Neural crest cell (in vitro differentiated cells): ENCODE measurements around the gene DBH. TPM values are rescaled to one million over a fixed set of nuclear protein-coding genes. Genes with fewer than 3 reads are reported as not detected.

Experiments used
- DNase-seq: peaks from one replicate; pipeline ENCODE4 v3.0.0; 2021; ENCODE audit warnings: low read depth, mixed read lengths, low spot score
- H3K27ac Mint-ChIP-seq: one replicate; pipeline ENCODE4 v1.8.0; 2021; ENCODE audit warnings: mild to moderate bottlenecking, mixed read lengths; ENCODE audit not compliant: unreplicated experiment
- H3K27me3 Mint-ChIP-seq: 2 replicates; pipeline ENCODE4 v1.8.0; 2021; ENCODE audit warnings: low read depth, mild to moderate bottlenecking, mixed read lengths
- H3K36me3 Mint-ChIP-seq: 2 replicates; pipeline ENCODE4 v1.8.0; 2021; ENCODE audit warnings: low read depth, mild to moderate bottlenecking, mixed read lengths
- H3K4me1 Mint-ChIP-seq: 2 replicates; pipeline ENCODE4 v1.8.0; 2021; ENCODE audit warnings: mixed read lengths
- H3K4me3 Mint-ChIP-seq: one replicate; pipeline ENCODE4 v1.8.0; 2021; ENCODE audit warnings: mild to moderate bottlenecking, mixed read lengths
- H3K9me3 Mint-ChIP-seq: 2 replicates; pipeline ENCODE4 v1.8.0; 2021; ENCODE audit warnings: mixed read lengths
- total RNA-seq: library from RNA; stranded (reverse); gene quantifications from 2 replicates; pipeline ENCODE4 v1.2.1, GENCODE V29; 2021
- TF ChIP-seq, protein P1 (sequence below): fragments of 200-600 bp; sonication (generic); conservative IDR thresholded peaks from 2 replicates; pipeline ENCODE4 v1.5.0; 2021; ENCODE audit warnings: antibody characterized with exemption, mild to moderate bottlenecking

The DBH gene
- total RNA-seq, 1 donor from 2014 or later, result 0.75 TPM

DNA sequence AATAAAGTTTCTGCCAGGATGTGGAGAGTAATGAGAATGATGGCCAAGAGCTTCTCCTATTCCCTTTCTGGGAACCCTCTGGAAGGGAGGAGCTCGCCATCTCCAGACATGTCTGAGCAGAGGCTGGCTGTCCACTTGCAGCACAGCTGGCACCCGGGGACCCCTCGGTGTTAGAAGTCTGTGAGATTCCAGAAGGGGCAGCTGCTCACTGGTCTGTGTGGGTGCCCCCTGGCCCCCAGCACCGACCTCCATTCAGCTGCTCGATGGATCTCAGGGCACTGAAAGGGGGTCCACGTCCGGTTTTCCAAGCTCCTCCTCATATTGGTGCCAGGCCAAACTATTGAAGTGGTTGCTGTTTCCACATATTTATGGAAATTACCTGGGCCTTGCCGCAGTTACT, 23.3 kb upstream of the DBH start:
- H3K4me3 Mint-ChIP-seq, result no peak overlapping the region
- no peaks in the 10 kb centered on the region for H3K4me1 Mint-ChIP-seq

DNA sequence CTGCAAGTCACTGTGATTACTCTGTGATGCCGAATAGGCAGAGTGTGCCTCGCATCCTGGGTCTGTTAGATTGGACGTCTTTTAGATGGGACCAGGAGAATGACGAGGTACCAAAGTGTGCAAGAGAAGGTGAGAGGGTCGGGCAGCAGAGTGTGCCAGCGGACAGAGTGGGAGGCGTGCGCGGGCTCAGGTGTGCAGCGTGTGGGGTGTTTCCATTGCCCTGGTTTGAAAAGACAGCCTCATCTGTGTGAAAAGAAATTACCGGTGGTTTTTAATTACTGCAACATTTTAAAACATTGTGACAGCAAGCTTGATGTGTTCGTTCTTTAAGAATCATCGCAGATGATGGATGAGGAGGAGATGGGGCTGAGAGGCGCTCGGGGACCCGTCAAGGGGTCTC, 22.7 kb upstream of the DBH start:
- Mint-ChIP-seq H3K27me3 (peaks cover 79% of the 10 kb centered on the region), H3K36me3 (no peaks in the 10 kb centered on the region)

More for the DNA sequence above, 23.3 kb upstream of the DBH start:
- H3K9me3 Mint-ChIP-seq, result no peaks in the 10 kb centered on the region
- H3K27me3 Mint-ChIP-seq, result peaks cover 79% of the 10 kb centered on the region
- H3K36me3 Mint-ChIP-seq, result no peaks in the 10 kb centered on the region
- TF ChIP-seq, protein P1, sequence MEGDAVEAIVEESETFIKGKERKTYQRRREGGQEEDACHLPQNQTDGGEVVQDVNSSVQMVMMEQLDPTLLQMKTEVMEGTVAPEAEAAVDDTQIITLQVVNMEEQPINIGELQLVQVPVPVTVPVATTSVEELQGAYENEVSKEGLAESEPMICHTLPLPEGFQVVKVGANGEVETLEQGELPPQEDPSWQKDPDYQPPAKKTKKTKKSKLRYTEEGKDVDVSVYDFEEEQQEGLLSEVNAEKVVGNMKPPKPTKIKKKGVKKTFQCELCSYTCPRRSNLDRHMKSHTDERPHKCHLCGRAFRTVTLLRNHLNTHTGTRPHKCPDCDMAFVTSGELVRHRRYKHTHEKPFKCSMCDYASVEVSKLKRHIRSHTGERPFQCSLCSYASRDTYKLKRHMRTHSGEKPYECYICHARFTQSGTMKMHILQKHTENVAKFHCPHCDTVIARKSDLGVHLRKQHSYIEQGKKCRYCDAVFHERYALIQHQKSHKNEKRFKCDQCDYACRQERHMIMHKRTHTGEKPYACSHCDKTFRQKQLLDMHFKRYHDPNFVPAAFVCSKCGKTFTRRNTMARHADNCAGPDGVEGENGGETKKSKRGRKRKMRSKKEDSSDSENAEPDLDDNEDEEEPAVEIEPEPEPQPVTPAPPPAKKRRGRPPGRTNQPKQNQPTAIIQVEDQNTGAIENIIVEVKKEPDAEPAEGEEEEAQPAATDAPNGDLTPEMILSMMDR, result no peak
- H3K27ac Mint-ChIP-seq, result no peak overlapping the region
- DNase-seq, result no peak

DNA sequence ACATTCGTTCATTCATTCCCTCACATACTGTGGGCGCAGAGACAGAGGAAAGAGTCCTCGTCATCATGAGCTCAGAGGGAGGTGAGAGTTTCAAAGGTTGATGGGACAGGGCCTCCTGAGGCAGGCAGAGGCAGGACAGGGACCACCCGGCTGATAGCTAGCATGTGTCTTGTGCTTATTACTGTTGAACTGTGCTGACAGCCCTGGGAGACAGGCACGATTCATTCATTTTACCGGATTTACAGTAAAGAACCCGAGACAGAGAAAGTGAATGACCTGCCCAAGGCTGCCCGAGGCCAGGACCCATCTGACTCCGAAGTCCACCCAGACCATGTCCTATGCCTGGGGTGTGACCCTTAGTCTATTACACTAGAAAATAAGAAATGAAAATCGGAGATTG, 22.1 kb upstream of the DBH start:
- TF ChIP-seq, protein P1, result no peak
- Mint-ChIP-seq H3K4me1 (no peaks in the 10 kb centered on the region), H3K27me3 (peaks cover 81% of the 10 kb centered on the region), H3K4me3 (no peak overlapping the region), H3K9me3 (no peaks in the 10 kb centered on the region), H3K27ac (no peak overlapping the region), H3K36me3 (no peaks in the 10 kb centered on the region)
- no peak for DNase-seq

More for the DNA sequence above, 22.7 kb upstream of the DBH start:
- no peak overlapping the region for H3K4me3 Mint-ChIP-seq
- H3K27ac Mint-ChIP-seq, result no peak overlapping the region
- H3K4me1 Mint-ChIP-seq, result no peaks in the 10 kb centered on the region
- TF ChIP-seq, protein P1, result no peak
- no peak for DNase-seq
- H3K9me3 Mint-ChIP-seq, result no peaks in the 10 kb centered on the region

DNA sequence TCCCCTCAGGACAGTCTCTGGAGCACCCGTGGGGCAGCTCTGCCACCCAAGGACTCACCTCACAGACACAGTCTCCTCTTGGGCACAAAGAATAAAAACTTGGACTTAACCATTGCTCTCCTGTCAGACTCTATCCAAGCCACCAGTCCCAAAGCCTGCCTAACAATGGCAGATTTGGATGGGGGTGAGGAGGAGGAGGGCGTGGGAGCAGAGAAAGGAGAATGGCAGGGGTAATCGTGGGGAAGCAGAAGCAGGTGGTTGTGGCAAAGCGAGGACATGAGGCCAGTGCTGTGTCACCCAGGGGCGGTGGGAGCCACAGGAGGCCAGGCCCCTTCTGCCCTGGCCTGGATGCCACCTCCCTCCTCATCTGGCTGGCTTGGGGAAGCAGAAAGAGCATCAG, 21.5 kb upstream of the DBH start:
- H3K27ac Mint-ChIP-seq, result no peak overlapping the region
- DNase-seq, result no peak
- TF ChIP-seq, protein P1, result no peak
- H3K4me3 Mint-ChIP-seq, result no peak overlapping the region
- no peaks in the 10 kb centered on the region for H3K9me3 Mint-ChIP-seq
- peaks cover 82% of the 10 kb centered on the region for H3K27me3 Mint-ChIP-seq
- no peaks in the 10 kb centered on the region for H3K36me3 Mint-ChIP-seq
- no peaks in the 10 kb centered on the region for H3K4me1 Mint-ChIP-seq

DNA sequence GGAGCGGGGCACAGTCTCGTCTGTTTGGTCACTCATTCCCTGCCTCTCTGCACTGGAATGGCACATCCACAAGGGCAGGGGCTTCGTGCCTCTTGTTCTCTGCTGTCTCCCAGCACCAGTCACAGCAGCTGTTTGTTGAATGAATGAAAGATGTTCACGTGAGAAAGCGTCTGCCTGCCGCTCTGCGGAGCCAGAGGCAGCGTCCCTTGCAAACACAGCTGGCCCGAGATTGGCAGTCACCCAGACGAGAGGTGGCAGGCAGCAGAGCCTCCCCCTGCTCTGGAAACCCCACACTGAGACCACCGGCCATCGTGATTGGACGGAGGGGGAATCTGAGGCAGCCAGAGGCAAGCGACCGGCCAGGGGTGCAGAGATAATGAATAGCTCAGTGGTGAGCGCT, 21.0 kb upstream of the DBH start:
- peaks cover 82% of the 10 kb centered on the region for H3K27me3 Mint-ChIP-seq
- no peak overlapping the region for H3K4me3 Mint-ChIP-seq
- H3K9me3 Mint-ChIP-seq, result no peaks in the 10 kb centered on the region

More for the DNA sequence above, 21.0 kb upstream of the DBH start:
- no peaks in the 10 kb centered on the region for H3K36me3 Mint-ChIP-seq
- H3K4me1 Mint-ChIP-seq, result no peaks in the 10 kb centered on the region
- DNase-seq, result no peak
- no peak overlapping the region for H3K27ac Mint-ChIP-seq
- TF ChIP-seq, protein P1, result no peak
